ENCODE data around the gene TPRG1L.

GRCh38 chr1:3651930-3652547 lies 27.2 kb downstream of the TPRG1L start, which contains the start of gene TP73:
- TF ChIP-seq CTCF (IDR thresholded peaks at IDR 0.05) (no peak), EP300 (IDR thresholded peaks at IDR 0.05) (no peak), POLR2AphosphoS5 (IDR thresholded peaks at IDR 0.05) (no peak), POLR2A (IDR thresholded peaks at IDR 0.05) (no peak)

Measured in sigmoid colon (tissue), 4 donors.